Urinary bladder (tissue), 4 donors: Measurements from ENCODE around the gene MMP14. TPM values are rescaled to one million over a fixed set of nuclear protein-coding genes. Genes with fewer than 3 reads are reported as not detected.
"Not testable (repeated sequence)": the region's sequence is repeated elsewhere in the genome, so short reads cannot be mapped to it uniquely, and the experiment has no call there.

Experiments
- DNase-seq: peaks from one replicate; pipeline ENCODE4 v3.0.0-alpha.2; 2015; ENCODE audit errors: extremely low spot score
- H3K27ac ChIP-seq: one replicate; pipeline ENCODE4 v1.5.1; 2013; ENCODE audit warnings: low read depth, mild to moderate bottlenecking, moderate library complexity
- H3K36me3 ChIP-seq: one replicate; pipeline ENCODE4 v1.6.1; 2013; ENCODE audit warnings: mild to moderate bottlenecking, moderate library complexity; ENCODE audit not compliant: insufficient read depth
- H3K4me1 ChIP-seq: one replicate; pipeline ENCODE4 v1.6.1; 2013; ENCODE audit warnings: mild to moderate bottlenecking, moderate library complexity; ENCODE audit not compliant: insufficient read depth
- H3K4me3 ChIP-seq: one replicate; pipeline ENCODE4 v1.5.1; 2013; ENCODE audit warnings: low read depth, low read length
- WGBS: extraction: QIAGEN DNeasy Blood & Tissue Kit; methylation state at CpG from one replicate; pipeline ENCODE4 v1.1.7; 2013; 5-methylcytosine and 5-hydroxymethylcytosine counted together
- polyA plus RNA-seq: library from polyadenylated mRNA; stranded (reverse); fragments of 200-250 nt; gene quantifications from one replicate; pipeline ENCODE4 v1.2.3, GENCODE V29; 2013
- total RNA-seq: library from RNA; depleted of rRNA; stranded (reverse); fragments of >200 nt; gene quantifications from one replicate; pipeline ENCODE4 v1.2.3, GENCODE V29; 2014
- donor health status: healthy with polysubstance abuse.
- donor health status: healthy.

Gene MMP14
- total and polyA plus RNA-seq, 2 donors = 120 to 189 TPM

- not testable (repeated sequence) for H3K4me1 ChIP-seq, H3K36me3 ChIP-seq, H3K27ac ChIP-seq, DNase-seq, H3K4me3 ChIP-seq
- 82% methylated on average over 12 of the region's 12 CpGs for WGBS
Measured at GRCh38 chr14:22852178-22852577, 15.8 kb downstream of the MMP14 start.

GRCh38 chr14:22852599-22852939 lies 16.2 kb downstream of the MMP14 start:
- no peaks in the 10 kb centered on the region for H3K4me1 ChIP-seq
- no peak overlapping the region for H3K27ac ChIP-seq
- 71% methylated on average over 2 of the region's 2 CpGs for WGBS
- H3K36me3 ChIP-seq = no peaks in the 10 kb centered on the region
- no peak for DNase-seq
- no peak overlapping the region for H3K4me3 ChIP-seq

DNA sequence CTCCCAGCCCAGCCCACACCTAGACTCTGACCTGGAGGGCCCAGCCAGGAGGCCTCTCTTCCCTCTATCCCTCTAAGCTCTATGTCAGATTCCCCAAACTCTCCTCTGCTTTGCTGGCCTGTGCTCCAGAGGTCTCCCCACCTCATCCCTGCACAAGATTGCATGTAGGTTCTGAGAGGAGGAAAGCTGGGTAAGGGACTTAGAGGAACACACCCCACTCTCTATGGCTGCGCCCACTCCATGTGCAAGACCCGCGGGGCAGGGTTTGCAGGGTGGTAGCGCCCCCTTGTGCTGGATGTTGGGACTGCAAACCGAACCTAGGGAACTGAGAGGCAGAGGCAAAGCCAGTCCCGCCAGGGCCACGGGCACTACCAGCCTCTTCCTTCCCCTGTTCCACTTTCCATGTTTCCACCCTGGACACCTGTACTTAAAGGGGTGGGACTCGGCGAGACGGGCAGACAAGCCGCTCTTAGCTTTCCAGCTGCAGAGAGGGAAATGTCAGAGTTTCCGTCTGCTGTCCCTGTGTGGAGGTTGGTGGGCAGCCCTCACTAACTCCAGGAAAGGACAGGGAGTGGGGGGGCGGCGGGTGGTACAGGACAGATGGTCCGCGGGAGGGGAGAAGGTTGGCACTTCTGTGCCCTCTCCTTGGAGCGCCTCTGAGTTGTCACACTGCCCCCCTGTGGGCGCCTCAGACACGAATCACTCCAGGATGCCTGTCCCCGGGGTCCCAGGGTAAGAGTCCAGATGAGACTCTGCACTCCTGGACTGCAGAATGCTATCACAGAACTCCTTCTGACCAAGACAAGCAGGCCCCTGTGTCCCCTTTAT lies 16.8 kb downstream of the MMP14 start:
- Histone ChIP-seq H3K4me1 (no peaks in the 10 kb centered on the region), H3K4me3 (no peak overlapping the region), H3K36me3 (no peaks in the 10 kb centered on the region), H3K27ac (no peak overlapping the region)
- DNase-seq = no peak
- 2% methylated on average over 20 of the region's 20 CpGs for WGBS

- H3K4me1 ChIP-seq, DNase-seq, H3K27ac ChIP-seq, H3K36me3 ChIP-seq, H3K4me3 ChIP-seq: not testable (repeated sequence)
- 97% methylated on average over 11 of the region's 11 CpGs for WGBS
Measured at GRCh38 chr14:22854296-22854695, 17.9 kb downstream of the MMP14 start.

DNA sequence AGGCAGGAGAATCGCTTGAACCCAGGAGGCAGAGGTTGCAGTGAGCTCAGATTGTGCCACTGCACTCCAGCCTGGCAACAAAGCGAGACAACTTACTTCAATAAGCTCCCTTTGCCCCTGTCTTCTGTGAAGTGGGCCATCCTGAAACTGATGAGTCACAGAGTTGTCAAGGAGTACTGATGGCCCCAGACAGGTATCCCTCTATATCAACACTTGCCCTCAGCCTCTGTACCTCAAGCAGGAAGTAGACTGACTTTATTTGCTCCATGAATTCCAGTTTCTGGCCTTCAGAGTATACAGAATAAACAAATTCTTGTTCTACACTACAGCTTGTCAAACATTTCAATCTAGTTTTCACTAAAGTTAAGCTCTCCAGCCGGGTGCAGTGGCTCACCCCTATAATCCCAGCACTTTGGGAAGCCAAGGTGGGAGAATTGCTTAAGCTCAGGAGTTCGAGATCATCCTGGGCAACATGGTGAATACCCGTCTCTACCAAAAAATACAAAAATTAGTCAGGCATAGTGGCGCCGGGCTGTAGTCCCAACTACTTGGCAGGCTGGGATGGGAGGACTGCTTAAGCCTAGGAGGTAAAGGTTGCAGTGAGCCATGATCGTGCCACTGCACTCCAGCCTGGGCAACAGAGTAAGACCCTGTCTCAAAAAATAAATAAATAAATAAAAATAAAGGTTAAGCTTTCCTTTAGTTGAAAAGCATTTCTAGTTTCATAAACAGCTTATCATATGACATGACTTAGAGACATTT lies 18.8 kb downstream of the MMP14 start:
- whole genome bisulfite sequencing = 87% methylated on average over 8 of the region's 8 CpGs
- Histone ChIP-seq H3K27ac (no peak overlapping the region), H3K4me3 (no peak overlapping the region), H3K36me3 (no peaks in the 10 kb centered on the region), H3K4me1 (no peaks in the 10 kb centered on the region)
- DNase-seq = no peak

GRCh38 chr14:22856428-22856827 lies 20.0 kb downstream of the MMP14 start:
- H3K36me3 ChIP-seq = no peaks in the 10 kb centered on the region
- DNase-seq = no peak
- 95% methylated on average over 5 of the region's 5 CpGs for WGBS
- H3K4me3 ChIP-seq = no peak overlapping the region
- no peak overlapping the region for H3K27ac ChIP-seq
- no peaks in the 10 kb centered on the region for H3K4me1 ChIP-seq

DNA sequence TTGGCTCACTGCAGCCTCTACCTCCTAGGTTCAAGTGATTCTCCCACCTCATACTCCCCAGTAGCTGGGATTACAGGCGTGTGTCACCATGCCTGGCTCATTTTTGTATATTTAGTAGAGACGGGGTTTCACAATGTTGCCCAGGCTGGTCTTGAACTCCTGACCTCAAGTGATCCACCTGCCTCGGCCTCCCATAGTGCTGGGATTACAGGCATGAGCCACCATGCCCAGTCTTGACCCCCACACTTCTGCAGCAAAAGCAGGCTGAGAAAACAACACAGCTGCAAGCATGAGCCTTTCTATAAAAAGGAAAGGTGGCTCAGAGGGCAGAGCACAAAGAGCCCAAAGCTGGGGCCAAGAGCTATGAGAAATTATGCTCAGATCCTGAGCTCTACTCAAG lies 24.0 kb downstream of the MMP14 start:
- H3K4me3 ChIP-seq, H3K36me3 ChIP-seq, H3K27ac ChIP-seq, H3K4me1 ChIP-seq, DNase-seq: not testable (repeated sequence)
- WGBS = 83% methylated on average over 3 of the region's 3 CpGs

DNA sequence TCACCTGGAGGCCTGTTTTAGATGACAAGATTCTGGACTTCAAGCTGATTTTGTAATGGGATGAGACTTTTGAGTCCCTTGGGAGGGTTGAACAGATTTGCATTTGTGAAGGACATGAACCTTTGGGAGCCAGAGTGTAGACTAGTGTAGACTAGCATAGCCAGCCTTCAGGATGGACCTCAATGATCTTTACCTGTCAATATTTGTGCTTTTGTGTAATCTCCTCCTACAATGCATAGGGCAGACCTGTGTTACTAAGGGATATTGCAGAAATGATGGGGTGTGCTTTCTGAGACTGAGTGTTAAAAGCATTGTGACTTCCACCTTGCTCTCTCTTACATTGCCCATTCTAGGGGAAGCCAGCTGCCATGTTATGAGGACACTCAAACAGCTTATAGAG lies 25.3 kb downstream of the MMP14 start:
- Histone ChIP-seq H3K4me1 (no peaks in the 10 kb centered on the region), H3K4me3 (no peak overlapping the region), H3K27ac (no peak overlapping the region), H3K36me3 (no peaks in the 10 kb centered on the region)
- no peak for DNase-seq

GRCh38 chr14:22864979-22865378 lies 28.6 kb downstream of the MMP14 start:
- Histone ChIP-seq H3K27ac (no peak overlapping the region), H3K4me3 (no peak overlapping the region), H3K36me3 (no peaks in the 10 kb centered on the region), H3K4me1 (no peaks in the 10 kb centered on the region)
- no peak for DNase-seq
- 93% methylated on average over 4 of the region's 4 CpGs for WGBS

DNA sequence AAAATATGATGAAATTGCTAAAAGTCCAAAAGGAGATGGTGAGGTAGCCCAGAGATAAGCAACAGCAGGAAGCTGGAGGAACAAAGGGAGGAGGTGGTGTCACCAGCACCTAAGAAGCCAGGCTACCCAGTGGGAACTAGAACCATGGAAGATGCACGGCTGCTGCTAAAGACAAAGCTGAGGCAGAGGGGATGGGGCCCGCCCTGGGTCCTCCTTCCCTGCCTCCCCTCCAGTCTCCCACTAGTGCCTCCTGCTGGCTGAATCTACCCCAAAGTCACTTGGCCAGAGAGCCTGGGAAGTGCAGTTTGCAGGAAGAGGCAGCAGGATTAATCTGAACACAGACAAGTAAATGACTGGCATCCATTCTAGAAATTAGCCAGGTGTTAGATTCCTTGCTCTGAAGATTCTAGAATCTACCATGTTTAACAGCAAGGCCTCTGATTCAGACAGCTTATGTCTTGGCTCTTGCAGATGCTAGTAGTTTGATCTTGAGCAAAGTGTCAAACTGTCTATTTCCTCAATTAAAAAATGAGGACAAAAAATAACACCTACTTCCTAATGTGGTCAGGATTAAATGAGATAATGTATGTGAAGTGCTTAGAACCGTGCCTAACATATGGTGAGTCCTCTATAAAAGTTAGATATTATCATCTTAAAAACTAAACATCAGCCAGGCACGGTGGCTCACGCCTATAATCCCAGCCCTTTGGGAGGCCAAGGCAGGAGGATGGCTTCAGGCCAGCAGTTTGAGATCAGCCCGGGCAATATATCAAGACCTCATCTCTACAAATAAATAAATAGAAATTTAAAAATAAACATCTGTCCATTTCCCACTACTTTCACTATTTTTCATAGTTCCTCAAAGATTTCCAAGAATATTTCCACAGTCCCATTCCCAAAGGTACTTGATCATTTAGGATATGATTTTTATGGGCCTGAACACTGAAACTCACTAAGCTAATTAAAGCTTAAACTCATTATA lies 29.3 kb downstream of the MMP14 start:
- DNase-seq = no peak
- H3K4me1 ChIP-seq = no peaks in the 10 kb centered on the region
- 33% methylated on average over 6 of the region's 6 CpGs for WGBS
- H3K27ac ChIP-seq = no peak overlapping the region
- no peak overlapping the region for H3K4me3 ChIP-seq
- no peaks in the 10 kb centered on the region for H3K36me3 ChIP-seq

GRCh38 chr14:22866874-22867273 lies 30.5 kb downstream of the MMP14 start:
- no peak for DNase-seq
- H3K36me3 ChIP-seq = no peaks in the 10 kb centered on the region

GRCh38 chr14:22870811-22871223 lies 34.4 kb downstream of the MMP14 start:
- Histone ChIP-seq H3K36me3 (peaks cover 2% of the 10 kb centered on the region), H3K4me1 (peaks cover 3% of the 10 kb centered on the region), H3K27ac (peak overlapping the region; percentile 98), H3K4me3 (peak overlapping the region; percentile 93)
- 3% methylated on average over 1 of the region's 1 CpG for WGBS
- no peak for DNase-seq

More at GRCh38 chr14:22866874-22867273, 30.5 kb downstream of the MMP14 start:
- Histone ChIP-seq H3K4me1 (no peaks in the 10 kb centered on the region), H3K27ac (no peak overlapping the region), H3K4me3 (no peak overlapping the region)
- 94% methylated on average over 5 of the region's 5 CpGs for WGBS

DNA sequence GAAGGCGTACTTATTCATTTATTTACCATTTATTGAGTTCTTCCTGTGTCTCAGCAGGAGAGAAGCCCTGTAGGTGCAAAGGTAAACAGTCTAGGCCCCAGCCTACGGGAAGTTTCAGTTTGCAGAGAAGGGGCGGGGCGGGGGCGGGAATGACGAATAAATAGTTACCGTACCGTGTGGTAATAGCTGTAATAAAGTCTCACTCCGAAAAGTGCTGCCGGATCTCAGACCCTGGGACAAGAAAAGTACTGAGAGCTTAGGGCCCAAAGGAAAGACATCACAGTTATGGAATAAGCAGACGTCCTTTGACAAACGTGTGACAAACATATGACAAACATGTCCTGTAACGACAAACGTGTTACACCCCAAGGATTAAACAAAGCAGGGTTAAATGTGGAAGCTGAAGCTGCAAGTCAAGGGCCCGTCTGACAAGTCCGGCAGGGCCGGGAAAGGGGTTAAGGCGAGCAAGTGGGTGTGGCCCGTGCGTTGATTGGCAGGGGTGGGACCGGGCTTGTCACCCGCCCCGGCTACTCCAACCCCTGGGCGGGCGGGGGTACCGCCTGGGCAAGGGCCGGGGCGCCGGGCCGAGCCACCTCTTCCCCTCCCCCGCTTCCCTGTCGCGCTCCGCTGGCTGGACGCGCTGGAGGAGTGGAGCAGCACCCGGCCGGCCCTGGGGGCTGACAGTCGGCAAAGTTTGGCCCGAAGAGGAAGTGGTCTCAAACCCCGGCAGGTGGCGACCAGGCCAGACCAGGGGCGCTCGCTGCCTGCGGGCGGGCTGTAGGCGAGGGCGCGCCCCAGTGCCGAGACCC lies 35.0 kb downstream of the MMP14 start, which contains the start of gene LRP10:
Gene LRP10, plus strand, starts transcription at position 517 of the 809 bp plus-strand sequence. CDS start 564 bp downstream, outside the sequence.
- peak; percentile 83 for DNase-seq
- under 1% methylated on average over 50 of the region's 50 CpGs for WGBS
- peaks cover 3% of the 10 kb centered on the region for H3K4me1 ChIP-seq
- H3K4me3 ChIP-seq = peak within 1 kb of the TSS; percentile 93
- peaks cover 2% of the 10 kb centered on the region for H3K36me3 ChIP-seq
- H3K27ac ChIP-seq = peak within 1 kb of the TSS; percentile 98
